GM19328 (cell line): ENCODE results near the gene SYNE4.

ENCODE experiments used
- ATAC-seq: cut with Tn5 transposase; IDR thresholded peaks from one replicate; pipeline ENCODE4 v1.9.1; 2021; ENCODE audit warnings: mild to moderate bottlenecking, moderate library complexity; ENCODE audit not compliant: unreplicated experiment

Gene SYNE4

GRCh38 chr19:36026091-36026876 lies 17.7 kb upstream of the SYNE4 start:
- no peak for ATAC-seq

- no peak for ATAC-seq
These were observed 16.9 kb upstream of the SYNE4 start for GRCh38 chr19:36025541-36025940.

GRCh38 chr19:36023432-36023831 lies 14.8 kb upstream of the SYNE4 start:
- no peak for ATAC-seq

- no peak for ATAC-seq
These were observed 10.6 kb upstream of the SYNE4 start for GRCh38 chr19:36019061-36019670.

GRCh38 chr19:36014012-36014924 lies 5.7 kb upstream of the SYNE4 start, which contains the start of gene ALKBH6:
ALKBH6 (minus strand) TSS chr19:36014213; CDS start chr19:36013397, 816 bp downstream.
- peak; percentile 97 for ATAC-seq

GRCh38 chr19:36013280-36014011 lies 4.8 kb upstream of the SYNE4 start:
- ATAC-seq: no peak

GRCh38 chr19:36010402-36010801 lies 1.8 kb upstream of the SYNE4 start:
- no peak for ATAC-seq

GRCh38 chr19:36009633-36010379 lies 1.2 kb upstream of the SYNE4 start:
- ATAC-seq: no peak

- no peak for ATAC-seq
These were observed 607 bp upstream of the SYNE4 start for GRCh38 chr19:36009220-36009619.

GRCh38 chr19:36006955-36007354 lies 1.7 kb downstream of the SYNE4 start:
- ATAC-seq: no peak

- no peak for ATAC-seq
These were observed 5.3 kb downstream of the SYNE4 start for GRCh38 chr19:36003284-36003683.

- no peak for ATAC-seq
These were observed 7.0 kb downstream of the SYNE4 start for GRCh38 chr19:36001605-36002004.

- no peak for ATAC-seq
These were observed 11.8 kb downstream of the SYNE4 start for GRCh38 chr19:35996777-35997176.

GRCh38 chr19:35995048-35995993 lies 13.3 kb downstream of the SYNE4 start, which contains the start of gene SDHAF1:
SDHAF1 (plus strand) TSS chr19:35995188; CDS start chr19:35995275, 87 bp downstream.
- peak; percentile 77 for ATAC-seq

- ATAC-seq: no peak
These were observed 14.6 kb downstream of the SYNE4 start for GRCh38 chr19:35993923-35994598.

GRCh38 chr19:35992907-35993765 lies 15.5 kb downstream of the SYNE4 start:
- no peak for ATAC-seq

- ATAC-seq: no peak
These were observed 16.7 kb downstream of the SYNE4 start for GRCh38 chr19:35991731-35992450.
